Aorta (tissue), 5 donors: Measurements from ENCODE around the gene CHD9. TPM values are rescaled to one million over a fixed set of nuclear protein-coding genes. Genes with fewer than 3 reads are reported as not detected.
"Not testable (repeated sequence)": the region's sequence is repeated elsewhere in the genome, so short reads cannot be mapped to it uniquely, and the experiment has no call there.

Experiments used
- ATAC-seq: fragments of 200-7000 bp; cut with Tn5 transposase; one replicate; pipeline ENCODE4 v1.9.1; 2022; ENCODE audit warnings: moderate library complexity; ENCODE audit not compliant: low FRiP score
- DNase-seq, 2 donors: peaks; one replicate each; pipeline ENCODE4 v3.0.0-alpha.2; 2020
- H3K27ac ChIP-seq, 2 donors: one replicate each; pipeline ENCODE4 v1.5.1; 2013; ENCODE audit warnings: low read length in 2 of 2, mild to moderate bottlenecking in 2 of 2, moderate library complexity in 2 of 2, control low read depth in 1 of 2, inconsistent platforms in 1 of 2, low read depth in 1 of 2
- H3K27me3 ChIP-seq, 2 donors: one replicate each; pipeline ENCODE4 v1.6.1; 2013; ENCODE audit warnings: control low read depth in 1 of 2, low read length in 1 of 2, mild to moderate bottlenecking in 1 of 2, moderate library complexity in 1 of 2; ENCODE audit not compliant: insufficient read depth in 2 of 2, control insufficient read depth in 1 of 2
- H3K36me3 ChIP-seq, 2 donors: one replicate each; pipeline ENCODE4 v1.6.1; 2013; ENCODE audit warnings: control low read depth in 1 of 2, low read length in 1 of 2, mild to moderate bottlenecking in 1 of 2; ENCODE audit not compliant: insufficient read depth in 2 of 2, control insufficient read depth in 1 of 2
- H3K4me1 ChIP-seq, 2 donors: one replicate each; pipeline ENCODE4 v1.6.1; 2013; ENCODE audit warnings: low read length in 2 of 2, control low read depth in 1 of 2, mild to moderate bottlenecking in 1 of 2, moderate library complexity in 1 of 2; ENCODE audit not compliant: insufficient read depth in 2 of 2, control insufficient read depth in 1 of 2
- H3K4me3 ChIP-seq, 2 donors: one replicate each; pipeline ENCODE4 v1.5.1; 2013; ENCODE audit warnings: low read length in 2 of 2, control low read depth in 1 of 2, mild to moderate bottlenecking in 1 of 2
- H3K9me3 ChIP-seq: one replicate; pipeline ENCODE4 v1.6.1; 2013; ENCODE audit warnings: mild to moderate bottlenecking, low read length; ENCODE audit not compliant: control insufficient read depth
- WGBS, 2 donors: extraction: QIAGEN DNeasy Blood & Tissue Kit; methylation state at CpG; one replicate each; pipeline ENCODE4 v1.1.7; 2013; 5-methylcytosine and 5-hydroxymethylcytosine counted together
- intact Hi-C, 2 donors: fragments of 100-400 bp; cut with DNase I; formaldehyde crosslinking; loops; one replicate each; pipeline versions ENCODE4 v1.14.2 to v1.15.0; 2022
- polyA plus RNA-seq, 2 donors: library from polyadenylated mRNA; stranded (reverse); fragments of 200-250 nt; gene quantifications; one replicate each; pipeline ENCODE4 v1.2.3, GENCODE V29; 2013
- total RNA-seq, 2 donors: library from RNA; stranded (reverse); fragmentation: NEBNext Ultra II Directional; extraction: Animal tissue kit (Norgen Biotek cat#: 25700); gene quantifications; one replicate each; pipeline ENCODE4 v1.2.1, GENCODE V29; 2021
- donor health status: healthy with polysubstance abuse.
- donor health status: Bipolar disorder and iron deficiency.
- donor health status: DM: no; HTN: no; CAD: no.
- donor health status: DM: no; HTN: no; CAD: no.
- donor health status: DM: yes; HTN: yes; CAD: no.

CHD9 gene
- total and polyA plus RNA-seq, 4 donors: 9.6 to 133 (median 52.0) TPM

DNA sequence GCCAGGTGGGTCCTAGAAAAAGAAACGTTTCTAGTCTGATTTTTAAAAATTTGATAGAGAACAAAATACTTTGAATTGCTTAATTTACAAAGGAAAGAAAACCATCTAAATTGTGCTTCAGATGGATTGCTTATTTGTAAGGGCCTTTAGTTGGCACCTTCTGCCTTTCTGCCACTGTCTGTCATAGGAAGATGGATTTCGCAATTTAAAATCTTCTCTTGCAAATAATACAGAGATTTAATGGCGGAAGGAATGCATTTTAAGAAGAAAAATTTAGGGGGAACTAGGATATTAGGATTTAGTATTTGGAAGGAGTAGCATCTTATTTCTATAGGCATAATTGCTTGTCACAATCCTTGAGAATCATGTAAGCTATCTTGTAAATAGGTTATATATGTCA, 204.0 kb downstream of the CHD9 start:
- Histone ChIP-seq H3K27ac (no peak overlapping the region), H3K4me3 (no peak overlapping the region), H3K27me3 (no peaks in the 10 kb centered on the region), H3K36me3 (peaks cover 0 to 6% of the 10 kb centered on the region in 2 donors), H3K9me3 (no peaks in the 10 kb centered on the region), H3K4me1 (no peaks in the 10 kb centered on the region)
- DNase-seq (no peak), ATAC-seq (no peak)
- 90 to 95% methylated on average over 3 of the region's 3 CpGs for WGBS, 2 donors
- intact Hi-C loops: no loop called here

DNA sequence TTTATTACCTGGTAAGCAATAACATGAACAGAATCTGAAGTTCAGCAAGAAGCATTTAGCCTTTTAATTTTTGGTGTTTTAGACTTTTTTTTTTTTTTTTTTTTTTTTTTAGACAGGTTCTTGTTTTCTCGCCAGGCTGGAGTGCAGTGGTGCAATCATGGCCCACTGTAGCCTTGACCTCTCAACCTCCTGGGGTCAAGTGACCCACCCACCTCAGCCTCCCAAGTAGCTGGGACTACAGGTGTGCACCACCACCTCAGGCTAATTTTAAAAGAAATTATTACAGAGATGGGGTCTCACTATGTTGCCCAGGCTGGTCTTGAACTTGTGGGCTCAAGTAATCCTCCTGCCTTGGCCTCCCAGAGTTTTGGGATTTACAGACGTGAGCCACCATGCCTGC, 206.5 kb downstream of the CHD9 start:
- DNase-seq: no peak
- ATAC-seq: no peak
- H3K4me3 ChIP-seq: no peak overlapping the region
- intact Hi-C loops: no loop called here
- WGBS, 2 donors: 90 to 93% methylated on average over 2 of the region's 2 CpGs
- no peaks in the 10 kb centered on the region for H3K9me3 ChIP-seq
- peaks cover 0 to 6% of the 10 kb centered on the region in 2 donors for H3K36me3 ChIP-seq
- H3K27ac ChIP-seq: no peak overlapping the region
- H3K27me3 ChIP-seq: no peaks in the 10 kb centered on the region
- no peaks in the 10 kb centered on the region for H3K4me1 ChIP-seq

DNA sequence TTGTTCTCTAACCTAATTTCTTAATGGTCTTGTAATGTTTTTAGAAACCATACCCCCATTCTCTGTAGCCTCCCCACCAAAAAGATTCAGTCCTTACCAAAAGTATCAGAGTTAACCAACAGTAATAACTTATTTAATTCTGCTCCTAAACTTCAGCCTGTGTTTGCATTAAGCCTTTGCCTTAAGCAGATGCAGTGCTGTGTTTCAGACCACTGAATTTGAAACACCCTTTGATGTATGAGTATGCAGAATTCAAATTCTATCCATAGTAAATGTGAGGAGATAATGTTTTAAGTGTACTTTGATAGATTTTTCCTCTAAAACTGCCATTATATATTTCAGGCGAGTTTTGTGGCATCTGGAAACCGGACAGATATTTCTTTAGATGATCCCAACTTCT, 207.9 kb downstream of the CHD9 start:
- Histone ChIP-seq H3K4me1 (no peaks in the 10 kb centered on the region), H3K27ac (no peak overlapping the region), H3K9me3 (no peaks in the 10 kb centered on the region), H3K27me3 (no peaks in the 10 kb centered on the region), H3K36me3 (peaks cover 0 to 6% of the 10 kb centered on the region in 2 donors), H3K4me3 (no peak overlapping the region)
- ATAC-seq: no peak
- intact Hi-C loops: no loop called here
- 90 to 94% methylated on average over 2 of the region's 2 CpGs for WGBS, 2 donors
- DNase-seq: no peak

- ATAC-seq: no peak
- peaks cover 0 to 2% of the 10 kb centered on the region in 2 donors for H3K36me3 ChIP-seq
- H3K4me3 ChIP-seq: no peak overlapping the region
- no peaks in the 10 kb centered on the region for H3K9me3 ChIP-seq
- DNase-seq: no peak
- intact Hi-C loops: no loop called here
- H3K27me3 ChIP-seq: no peaks in the 10 kb centered on the region
- no peak overlapping the region for H3K27ac ChIP-seq
- no peaks in the 10 kb centered on the region for H3K4me1 ChIP-seq
Measured at GRCh38 chr16:53266156-53266555, 211.4 kb downstream of the CHD9 start.

- H3K9me3 ChIP-seq, H3K4me3 ChIP-seq, H3K27ac ChIP-seq, H3K27me3 ChIP-seq, H3K4me1 ChIP-seq, DNase-seq, H3K36me3 ChIP-seq, ATAC-seq, intact Hi-C loops: not testable (repeated sequence)
- 98 to 100% methylated on average over 1 of the region's 2 CpGs for WGBS, 2 donors
Measured at GRCh38 chr16:53278498-53278897, 223.7 kb downstream of the CHD9 start.

DNA sequence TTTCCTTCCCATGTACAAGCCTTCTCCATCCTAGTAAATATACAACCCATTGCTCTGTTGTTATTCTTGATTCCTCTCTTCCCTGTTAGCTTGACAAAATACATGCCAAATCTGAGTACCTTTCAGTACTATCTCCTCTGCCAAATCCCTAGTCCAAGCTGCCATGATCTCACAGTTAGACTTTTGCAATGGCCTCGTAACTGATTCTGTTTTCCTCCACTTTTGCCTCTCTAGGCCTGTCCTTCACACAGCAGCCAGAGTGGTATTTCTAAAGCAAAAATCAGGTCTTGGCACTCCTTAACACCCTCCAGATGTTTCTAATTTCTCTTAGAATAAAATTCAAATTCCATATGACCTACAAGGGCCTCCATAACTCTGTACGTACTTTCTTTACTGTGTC, 226.5 kb downstream of the CHD9 start:
- Histone ChIP-seq H3K4me3 (no peak overlapping the region), H3K4me1 (no peaks in the 10 kb centered on the region), H3K9me3 (no peaks in the 10 kb centered on the region), H3K27me3 (no peaks in the 10 kb centered on the region), H3K27ac (no peak overlapping the region), H3K36me3 (no peaks in the 10 kb centered on the region)
- no peak for DNase-seq
- intact Hi-C loops: loop anchor here (5.0 to 10.0 kb wide), 2 partner anchors 226 to 229 kb away; partner anchors contain the start of genes CHD9 (in 2 of the 2) and CHD9NB (in 2 of the 2)
- 51 to 60% methylated on average over 2 of the region's 2 CpGs for WGBS, 2 donors
- no peak for ATAC-seq

- H3K9me3 ChIP-seq: no peaks in the 10 kb centered on the region
- no peaks in the 10 kb centered on the region for H3K36me3 ChIP-seq
- intact Hi-C loops: loop anchor here (5.0 to 10.0 kb wide), 2 partner anchors 227 to 230 kb away; partner anchors contain the start of genes CHD9 (in 2 of the 2) and CHD9NB (in 2 of the 2)
- H3K27me3 ChIP-seq: no peaks in the 10 kb centered on the region
- no peak overlapping the region for H3K4me3 ChIP-seq
- H3K4me1 ChIP-seq: no peaks in the 10 kb centered on the region
- no peak overlapping the region for H3K27ac ChIP-seq
- WGBS, 2 donors: 81 to 86% methylated on average over 2 of the region's 2 CpGs
- DNase-seq (no peak), ATAC-seq (no peak)
Measured at GRCh38 chr16:53281859-53282258, 227.1 kb downstream of the CHD9 start.

- Histone ChIP-seq H3K36me3 (no peaks in the 10 kb centered on the region), H3K27ac (no peak overlapping the region), H3K4me1 (no peaks in the 10 kb centered on the region), H3K4me3 (no peak overlapping the region), H3K9me3 (no peaks in the 10 kb centered on the region), H3K27me3 (no peaks in the 10 kb centered on the region)
- no peak for ATAC-seq
- intact Hi-C loops: loop anchor here (5.0 to 10.0 kb wide), 2 partner anchors 228 to 230 kb away; partner anchors contain the start of genes CHD9 (in 2 of the 2) and CHD9NB (in 2 of the 2)
- DNase-seq: no peak
- WGBS, 2 donors: 88 to 91% methylated on average over 5 of the region's 5 CpGs
Measured at GRCh38 chr16:53282328-53282727, 227.5 kb downstream of the CHD9 start.
